MM.1S (cell line): ENCODE measurements around the gene CACNA1C.

ENCODE experiments used
- EZH2 ChIP-seq: fragments of 300-600 bp; sonication (generic); optimal IDR thresholded peaks from 2 replicates; pipeline ENCODE3; 2017; ENCODE audit warnings: low read depth, mild to moderate bottlenecking, antibody characterized with exemption, low read length, mixed read lengths
- TF ChIP-seq, protein P1 (sequence below): fragments of 300-600 bp; sonication (generic); IDR thresholded peaks from 2 replicates; pipeline ENCODE4 v1.5.1; 2016; ENCODE audit warnings: antibody characterized with exemption, low read length, mixed read lengths

DNA sequence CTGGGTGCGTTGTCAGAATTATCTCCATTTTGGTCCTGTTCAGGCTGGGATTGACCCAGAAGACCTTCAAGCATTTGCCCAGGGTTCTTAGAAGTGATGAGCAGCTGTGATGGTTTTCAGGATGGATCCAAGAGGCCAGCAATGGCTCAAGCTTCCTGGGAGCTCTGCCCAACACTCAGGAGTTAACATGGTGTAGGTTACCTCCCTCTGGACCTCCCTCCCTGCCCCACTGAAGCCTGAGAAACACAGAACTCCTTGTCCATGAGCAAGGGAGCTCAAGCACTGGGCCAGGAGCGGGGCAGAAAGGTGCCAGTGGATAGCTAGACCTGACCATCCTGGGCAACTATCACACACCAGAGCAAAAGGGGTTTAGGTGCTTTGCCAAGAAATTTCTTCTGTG, 593.6 kb downstream of the CACNA1C start:
- TF ChIP-seq, protein P1, sequence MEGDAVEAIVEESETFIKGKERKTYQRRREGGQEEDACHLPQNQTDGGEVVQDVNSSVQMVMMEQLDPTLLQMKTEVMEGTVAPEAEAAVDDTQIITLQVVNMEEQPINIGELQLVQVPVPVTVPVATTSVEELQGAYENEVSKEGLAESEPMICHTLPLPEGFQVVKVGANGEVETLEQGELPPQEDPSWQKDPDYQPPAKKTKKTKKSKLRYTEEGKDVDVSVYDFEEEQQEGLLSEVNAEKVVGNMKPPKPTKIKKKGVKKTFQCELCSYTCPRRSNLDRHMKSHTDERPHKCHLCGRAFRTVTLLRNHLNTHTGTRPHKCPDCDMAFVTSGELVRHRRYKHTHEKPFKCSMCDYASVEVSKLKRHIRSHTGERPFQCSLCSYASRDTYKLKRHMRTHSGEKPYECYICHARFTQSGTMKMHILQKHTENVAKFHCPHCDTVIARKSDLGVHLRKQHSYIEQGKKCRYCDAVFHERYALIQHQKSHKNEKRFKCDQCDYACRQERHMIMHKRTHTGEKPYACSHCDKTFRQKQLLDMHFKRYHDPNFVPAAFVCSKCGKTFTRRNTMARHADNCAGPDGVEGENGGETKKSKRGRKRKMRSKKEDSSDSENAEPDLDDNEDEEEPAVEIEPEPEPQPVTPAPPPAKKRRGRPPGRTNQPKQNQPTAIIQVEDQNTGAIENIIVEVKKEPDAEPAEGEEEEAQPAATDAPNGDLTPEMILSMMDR, result no peak
- TF ChIP-seq EZH2, result no peak
